Measurements from ENCODE around the gene LRRTM4.

- TF ChIP-seq CHD2 (IDR thresholded peaks at IDR 0.05; ENCODE audit: low read depth, low read length) (no peak), NR3C1 (CRISPR knock-in tag; IDR thresholded peaks at IDR 0.05) (no peak), HNF4A (CRISPR knock-in tag; IDR thresholded peaks at IDR 0.05) (no peak), EED (CRISPR knock-in tag; IDR thresholded peaks at IDR 0.05) (no peak), HHEX (CRISPR knock-in tag; IDR thresholded peaks at IDR 0.05) (no peak), TCF7 (IDR thresholded peaks at IDR 0.05; ENCODE audit: low read depth) (no peak), AGO1 (IDR thresholded peaks at IDR 0.05; ENCODE audit: low read depth, low read length, poor library complexity, severe bottlenecking) (no peak), HMGXB4 (CRISPR knock-in tag; IDR thresholded peaks at IDR 0.05; ENCODE audit: borderline replicate concordance in 1 of 2, low read depth in 1 of 2) (no peak), SP1 (IDR thresholded peaks at IDR 0.05) (no peak), SP1 (CRISPR knock-in tag; IDR thresholded peaks at IDR 0.05) (no peak), STAG1 (CRISPR knock-in tag; IDR thresholded peaks at IDR 0.05) (no peak), MXI1 (IDR thresholded peaks at IDR 0.05; ENCODE audit: borderline replicate concordance, low read depth, low read length) (no peak), TERF1 (CRISPR knock-in tag; IDR thresholded peaks at IDR 0.05) (no peak), ZNF768 (CRISPR knock-in tag; IDR thresholded peaks at IDR 0.05) (no peak), ZNF17 (CRISPR knock-in tag; IDR thresholded peaks at IDR 0.05) (no peak)
These were observed 79.1 kb downstream of the LRRTM4 start for GRCh38 chr2:77443076-77443475.
